CD4-positive, alpha-beta T cell (primary cell): Measurements from ENCODE around the gene GALM. TPM values are rescaled to one million over a fixed set of nuclear protein-coding genes. Genes with fewer than 3 reads are reported as not detected.

Experiments used
- ATAC-seq: fragments of 200-7000 bp; cut with Tn5 transposase; one replicate; pipeline ENCODE4 v1.10.0; 2022; ENCODE audit warnings: mild to moderate bottlenecking; ENCODE audit not compliant: poor library complexity
- CTCF ChIA-PET: fragments of 350-600 bp; sonication (Branson Sonifier 250); formaldehyde crosslinking; loops from one replicate; lab custom pipeline; 2021; ENCODE audit warnings: antibody characterized with exemption, inconsistent platforms; lab: Charles Lee
- POLR2A ChIA-PET: fragments of 350-600 bp; sonication (Branson Sonifier 250); formaldehyde crosslinking; loops from one replicate; lab custom pipeline; 2021; ENCODE audit warnings: antibody characterized with exemption, inconsistent platforms; lab: Charles Lee
- DNase-seq, 14 experiments: peaks; one replicate each; pipeline ENCODE4 v3.0.0-alpha.2; 2013 to 2020; ENCODE audit warnings: mixed read lengths in 2 of 14
- H3K27ac ChIP-seq, 2 donors: one replicate each; pipeline versions ENCODE4 v1.5.1 to v1.7.0; 2013; ENCODE audit warnings: low read length in 2 of 2, low read depth in 1 of 2, mild to moderate bottlenecking in 1 of 2
- H3K27me3 ChIP-seq, 2 experiments: 1 replicate in 1 of 2; 2 replicates in 1 of 2; pipeline versions ENCODE4 v1.6.1 to v1.7.0; 2013; ENCODE audit warnings: low read length in 2 of 2, control low read depth in 1 of 2, mild to moderate bottlenecking in 1 of 2, moderate library complexity in 1 of 2; ENCODE audit not compliant: insufficient read depth in 2 of 2, control insufficient read depth in 1 of 2
- H3K36me3 ChIP-seq: one replicate; pipeline ENCODE4 v1.6.1; 2013; ENCODE audit warnings: low read length, control low read depth; ENCODE audit not compliant: insufficient read depth
- H3K4me1 ChIP-seq: one replicate; pipeline ENCODE4 v1.6.1; 2013; ENCODE audit warnings: low read length, control low read depth; ENCODE audit not compliant: insufficient read depth
- H3K4me3 ChIP-seq: one replicate; pipeline ENCODE4 v1.5.1; 2013; ENCODE audit warnings: mild to moderate bottlenecking, low read length, moderate library complexity
- H3K9me3 ChIP-seq, 2 experiments: 1 replicate in 1 of 2; 2 replicates in 1 of 2; pipeline versions ENCODE4 v1.6.1 to v1.7.0; 2013; ENCODE audit warnings: low read length in 2 of 2, mild to moderate bottlenecking in 2 of 2, control low read depth in 1 of 2, moderate library complexity in 1 of 2; ENCODE audit not compliant: control insufficient read depth in 1 of 2, insufficient read depth in 1 of 2
- H3K27ac Mint-ChIP-seq: one replicate; pipeline ENCODE4 v1.8.0; 2020; ENCODE audit warnings: mixed read lengths
- H3K27me3 Mint-ChIP-seq: one replicate; pipeline ENCODE4 v1.8.0; 2021; ENCODE audit warnings: mixed read lengths
- H3K36me3 Mint-ChIP-seq: one replicate; pipeline ENCODE4 v1.8.0; 2021; ENCODE audit warnings: low read depth, mixed read lengths
- H3K4me1 Mint-ChIP-seq: one replicate; pipeline ENCODE4 v1.8.0; 2021; ENCODE audit warnings: low read depth, mixed read lengths
- H3K4me3 Mint-ChIP-seq: one replicate; pipeline ENCODE4 v1.8.0; 2020; ENCODE audit warnings: mild to moderate bottlenecking, mixed read lengths
- H3K9me3 Mint-ChIP-seq: one replicate; pipeline ENCODE4 v1.8.0; 2020; ENCODE audit warnings: mixed read lengths
- intact Hi-C, 2 experiments: fragments of 100-400 bp; cut with DNase I in 1 of 2; cut with micrococcal nuclease in 1 of 2; formaldehyde crosslinking; loops; one replicate each; pipeline versions ENCODE4 v1.15.1 to v1.9.0; 2023 to 2025; cut with DNase I, micrococcal nuclease
- total RNA-seq, 174 experiments: library from RNA in 2 of 174; stranded (reverse) in 2 of 174; gene quantifications; one replicate each; pipeline ENCODE4 v1.2.3 and lab custom pipeline; 2021 to 2026
- TF ChIP-seq, protein P1 (sequence below): fragments of 200-600 bp; IDR thresholded peaks from one replicate; pipeline ENCODE4 v1.8.0; 2022; ENCODE audit warnings: antibody characterized with exemption, mild to moderate bottlenecking

The GALM gene
- total RNA-seq, 2 experiments from 2014 or later = 5.9 to 7.0 TPM

DNA sequence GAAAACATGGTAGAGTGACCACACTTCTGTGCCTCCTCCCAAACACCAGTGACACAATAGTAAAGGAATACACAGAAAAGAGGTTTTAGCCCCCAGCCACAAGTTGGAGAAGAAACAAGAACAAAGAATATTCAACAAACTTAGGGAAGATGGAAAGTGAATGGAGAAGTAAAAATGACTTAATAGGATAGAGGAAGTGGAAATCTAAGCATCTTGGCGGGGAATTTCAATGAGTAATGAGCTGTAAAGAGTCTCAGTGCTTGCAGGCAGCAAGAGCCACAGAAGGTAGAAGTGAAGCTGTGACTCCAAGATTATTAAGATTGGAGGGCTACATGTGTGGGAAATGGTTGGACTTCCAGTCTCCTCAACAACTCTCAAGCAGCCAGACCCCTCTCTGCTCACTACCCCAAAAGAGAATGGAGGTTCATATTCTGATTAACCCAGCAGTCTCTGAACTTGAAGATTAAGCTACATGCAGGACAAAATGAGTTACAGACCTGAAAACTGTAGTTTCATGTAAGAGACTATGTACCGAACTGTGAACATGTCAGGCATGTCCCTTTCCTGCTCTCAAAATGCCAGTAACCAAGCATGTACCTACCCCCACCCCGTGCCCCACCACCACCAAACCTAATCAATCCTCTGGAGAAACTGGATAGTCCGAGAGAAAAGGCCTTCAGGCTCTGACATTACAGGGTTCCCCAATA is 46.3 kb upstream of the GALM start:
- ChIA-PET POLR2A (no interaction called here), CTCF (no interaction called here)
- TF ChIP-seq, protein P1, sequence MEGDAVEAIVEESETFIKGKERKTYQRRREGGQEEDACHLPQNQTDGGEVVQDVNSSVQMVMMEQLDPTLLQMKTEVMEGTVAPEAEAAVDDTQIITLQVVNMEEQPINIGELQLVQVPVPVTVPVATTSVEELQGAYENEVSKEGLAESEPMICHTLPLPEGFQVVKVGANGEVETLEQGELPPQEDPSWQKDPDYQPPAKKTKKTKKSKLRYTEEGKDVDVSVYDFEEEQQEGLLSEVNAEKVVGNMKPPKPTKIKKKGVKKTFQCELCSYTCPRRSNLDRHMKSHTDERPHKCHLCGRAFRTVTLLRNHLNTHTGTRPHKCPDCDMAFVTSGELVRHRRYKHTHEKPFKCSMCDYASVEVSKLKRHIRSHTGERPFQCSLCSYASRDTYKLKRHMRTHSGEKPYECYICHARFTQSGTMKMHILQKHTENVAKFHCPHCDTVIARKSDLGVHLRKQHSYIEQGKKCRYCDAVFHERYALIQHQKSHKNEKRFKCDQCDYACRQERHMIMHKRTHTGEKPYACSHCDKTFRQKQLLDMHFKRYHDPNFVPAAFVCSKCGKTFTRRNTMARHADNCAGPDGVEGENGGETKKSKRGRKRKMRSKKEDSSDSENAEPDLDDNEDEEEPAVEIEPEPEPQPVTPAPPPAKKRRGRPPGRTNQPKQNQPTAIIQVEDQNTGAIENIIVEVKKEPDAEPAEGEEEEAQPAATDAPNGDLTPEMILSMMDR = no peak
- H3K27ac Mint-ChIP-seq = no peak overlapping the region
- H3K4me1 Mint-ChIP-seq = no peaks in the 10 kb centered on the region
- no peaks in the 10 kb centered on the region for H3K36me3 Mint-ChIP-seq
- DNase-seq = peak in 3 of 14 experiments; percentile 10 to 60 (median 50)
- Histone ChIP-seq H3K4me1 (no peaks in the 10 kb centered on the region), H3K36me3 (no peaks in the 10 kb centered on the region), H3K4me3 (no peak overlapping the region), H3K9me3 (no peaks in the 10 kb centered on the region), H3K27ac (no peak overlapping the region), H3K27me3 (no peaks in the 10 kb centered on the region)
- no peaks in the 10 kb centered on the region for H3K27me3 Mint-ChIP-seq
- no peaks in the 10 kb centered on the region for H3K9me3 Mint-ChIP-seq
- ATAC-seq = no peak
- intact Hi-C loops = no loop called here
- no peak overlapping the region for H3K4me3 Mint-ChIP-seq

- Mint-ChIP-seq H3K36me3 (no peaks in the 10 kb centered on the region), H3K27ac (no peak overlapping the region)
- POLR2A ChIA-PET = interaction anchor here (0.8 kb wide), 1 partner anchor 88 kb away, joined by 3 read pairs; no protein-coding TSS in a partner anchor
These were observed 45.5 kb upstream of the GALM start for GRCh38 chr2:38620282-38620977.

GRCh38 chr2:38621018-38621417 is 44.9 kb upstream of the GALM start:
- CTCF ChIA-PET = no interaction called here
- H3K4me3 Mint-ChIP-seq = no peak overlapping the region
- POLR2A ChIA-PET = interaction anchor here (0.8 kb wide), 1 partner anchor 89 kb away, joined by 3 read pairs; no protein-coding TSS in a partner anchor
- Histone ChIP-seq H3K4me1 (peaks cover 2% of the 10 kb centered on the region), H3K9me3 (no peaks in the 10 kb centered on the region), H3K27me3 (no peaks in the 10 kb centered on the region), H3K27ac (no peak overlapping the region), H3K36me3 (no peaks in the 10 kb centered on the region), H3K4me3 (no peak overlapping the region)
- no peaks in the 10 kb centered on the region for H3K27me3 Mint-ChIP-seq
- TF ChIP-seq, protein P1 = no peak
- intact Hi-C loops = no loop called here
- H3K9me3 Mint-ChIP-seq = no peaks in the 10 kb centered on the region
- H3K4me1 Mint-ChIP-seq = peaks cover 4% of the 10 kb centered on the region
- no peak for ATAC-seq
- DNase-seq = no peak
- no peaks in the 10 kb centered on the region for H3K36me3 Mint-ChIP-seq
- H3K27ac Mint-ChIP-seq = no peak overlapping the region

More at GRCh38 chr2:38620282-38620977, 45.5 kb upstream of the GALM start:
- TF ChIP-seq, protein P1 = no peak
- H3K27me3 Mint-ChIP-seq = no peaks in the 10 kb centered on the region
- no peaks in the 10 kb centered on the region for H3K4me1 Mint-ChIP-seq
- H3K27me3 ChIP-seq = no peaks in the 10 kb centered on the region
- H3K9me3 Mint-ChIP-seq = no peaks in the 10 kb centered on the region
- H3K36me3 ChIP-seq = no peaks in the 10 kb centered on the region
- ATAC-seq (no peak), DNase-seq (no peak)
- no peaks in the 10 kb centered on the region for H3K9me3 ChIP-seq
- CTCF ChIA-PET = no interaction called here
- H3K4me3 Mint-ChIP-seq = no peak overlapping the region
- no peak overlapping the region for H3K4me3 ChIP-seq
- H3K4me1 ChIP-seq = no peaks in the 10 kb centered on the region
- H3K27ac ChIP-seq = no peak overlapping the region
- intact Hi-C loops = no loop called here
